RWPE2 (cell line): Measurements from ENCODE around the gene FOXQ1.
"Not testable (repeated sequence)": the region's sequence is repeated elsewhere in the genome, so short reads cannot be mapped to it uniquely, and the experiment has no call there.

Source experiments
- ATAC-seq: fragments of 200-7000 bp; cut with Tn5 transposase; 3 replicates; pipeline ENCODE4 v1.9.1; 2021; ENCODE audit warnings: low read depth
- DNase-seq: peaks from one replicate; pipeline ENCODE4 v3.0.0-alpha.2; 2020; ENCODE audit warnings: low spot score
- H3K27ac ChIP-seq: fragments of 450-650 bp; 2 replicates; pipeline ENCODE4 v1.5.1; 2017; ENCODE audit warnings: mild to moderate bottlenecking; ENCODE audit not compliant: poor library complexity, severe bottlenecking
- H3K27me3 ChIP-seq: fragments of 250-450 bp; sonication (Bioruptor Pico); 2 replicates; pipeline ENCODE4 v1.5.1; 2021; ENCODE audit warnings: mild to moderate bottlenecking, moderate library complexity; ENCODE audit not compliant: insufficient read depth, poor library complexity, severe bottlenecking
- H3K36me3 ChIP-seq: fragments of 250-450 bp; sonication (Bioruptor Pico); 2 replicates; pipeline ENCODE4 v1.5.1; 2020; ENCODE audit warnings: low read depth, mild to moderate bottlenecking, moderate library complexity
- H3K4me1 ChIP-seq: fragments of 250-450 bp; sonication (Bioruptor Pico); 2 replicates; pipeline ENCODE4 v1.5.1; 2021; ENCODE audit warnings: mild to moderate bottlenecking, moderate library complexity; ENCODE audit not compliant: insufficient read depth, poor library complexity, severe bottlenecking
- H3K4me3 ChIP-seq: fragments of 250-450 bp; sonication (Bioruptor Pico); 2 replicates; pipeline ENCODE4 v1.5.1; 2021; ENCODE audit warnings: mild to moderate bottlenecking, moderate library complexity; ENCODE audit not compliant: severe bottlenecking
- H3K9me3 ChIP-seq: fragments of 250-450 bp; sonication (Bioruptor Pico); 2 replicates; pipeline ENCODE4 v1.5.1; 2021; ENCODE audit warnings: mild to moderate bottlenecking, moderate library complexity; ENCODE audit not compliant: severe bottlenecking
- TF ChIP-seq, protein P1 (sequence below): fragments of 450-650 bp; IDR thresholded peaks from one replicate; pipeline ENCODE4 v1.5.1; 2017; ENCODE audit warnings: mild to moderate bottlenecking, moderate library complexity; ENCODE audit not compliant: poor library complexity, severe bottlenecking

The FOXQ1 gene

DNA sequence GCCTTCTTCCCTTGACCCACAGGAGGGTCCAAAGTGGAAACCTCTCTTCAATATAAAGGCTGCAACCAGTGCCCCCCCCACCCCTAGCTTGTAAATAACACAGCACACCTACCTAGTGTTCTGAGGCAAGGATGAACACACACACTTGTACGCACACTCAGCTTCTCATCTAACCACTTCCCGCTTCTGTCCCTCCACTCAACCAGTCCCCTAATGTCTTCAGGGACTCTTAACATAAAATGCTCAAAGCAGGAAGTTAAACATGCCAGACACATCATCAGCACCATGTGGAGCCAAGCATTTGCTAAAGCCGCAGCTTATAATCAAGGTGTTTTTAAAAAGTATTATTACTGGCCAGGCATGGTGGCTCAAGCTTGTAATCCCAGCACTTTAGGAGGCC is 35.3 kb downstream of the FOXQ1 start:
- H3K27me3 ChIP-seq: no peaks in the 10 kb centered on the region
- no peak overlapping the region for H3K4me3 ChIP-seq
- no peaks in the 10 kb centered on the region for H3K9me3 ChIP-seq
- DNase-seq (no peak), ATAC-seq (no peak)
- H3K4me1 ChIP-seq: no peaks in the 10 kb centered on the region
- TF ChIP-seq, protein P1, sequence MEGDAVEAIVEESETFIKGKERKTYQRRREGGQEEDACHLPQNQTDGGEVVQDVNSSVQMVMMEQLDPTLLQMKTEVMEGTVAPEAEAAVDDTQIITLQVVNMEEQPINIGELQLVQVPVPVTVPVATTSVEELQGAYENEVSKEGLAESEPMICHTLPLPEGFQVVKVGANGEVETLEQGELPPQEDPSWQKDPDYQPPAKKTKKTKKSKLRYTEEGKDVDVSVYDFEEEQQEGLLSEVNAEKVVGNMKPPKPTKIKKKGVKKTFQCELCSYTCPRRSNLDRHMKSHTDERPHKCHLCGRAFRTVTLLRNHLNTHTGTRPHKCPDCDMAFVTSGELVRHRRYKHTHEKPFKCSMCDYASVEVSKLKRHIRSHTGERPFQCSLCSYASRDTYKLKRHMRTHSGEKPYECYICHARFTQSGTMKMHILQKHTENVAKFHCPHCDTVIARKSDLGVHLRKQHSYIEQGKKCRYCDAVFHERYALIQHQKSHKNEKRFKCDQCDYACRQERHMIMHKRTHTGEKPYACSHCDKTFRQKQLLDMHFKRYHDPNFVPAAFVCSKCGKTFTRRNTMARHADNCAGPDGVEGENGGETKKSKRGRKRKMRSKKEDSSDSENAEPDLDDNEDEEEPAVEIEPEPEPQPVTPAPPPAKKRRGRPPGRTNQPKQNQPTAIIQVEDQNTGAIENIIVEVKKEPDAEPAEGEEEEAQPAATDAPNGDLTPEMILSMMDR: no peak
- no peaks in the 10 kb centered on the region for H3K36me3 ChIP-seq
- H3K27ac ChIP-seq: no peak overlapping the region

DNA sequence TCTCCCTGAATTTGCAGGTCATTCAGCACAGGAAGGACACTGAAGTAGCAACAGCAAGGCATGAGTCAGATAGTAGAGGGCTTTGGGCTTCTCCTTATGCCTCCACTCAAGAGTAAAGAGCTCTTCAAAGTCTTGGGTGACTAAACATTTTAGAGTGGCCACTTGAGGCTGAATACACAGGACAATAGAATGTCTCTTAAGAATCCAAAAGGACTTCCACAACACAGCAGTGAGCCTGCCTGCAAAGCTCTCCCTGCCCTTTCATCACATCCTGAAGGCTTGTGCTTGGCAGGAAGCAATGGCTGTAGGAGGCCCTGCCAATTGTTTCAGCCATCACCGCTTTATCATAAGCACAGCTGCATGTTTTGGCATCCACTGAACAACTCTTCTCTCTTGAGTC is 36.8 kb downstream of the FOXQ1 start:
- TF ChIP-seq, protein P1: no peak
- Histone ChIP-seq H3K27ac (no peak overlapping the region), H3K27me3 (no peaks in the 10 kb centered on the region), H3K4me1 (no peaks in the 10 kb centered on the region), H3K36me3 (no peaks in the 10 kb centered on the region), H3K9me3 (no peaks in the 10 kb centered on the region), H3K4me3 (no peak overlapping the region)
- DNase-seq (no peak), ATAC-seq (no peak)

DNA sequence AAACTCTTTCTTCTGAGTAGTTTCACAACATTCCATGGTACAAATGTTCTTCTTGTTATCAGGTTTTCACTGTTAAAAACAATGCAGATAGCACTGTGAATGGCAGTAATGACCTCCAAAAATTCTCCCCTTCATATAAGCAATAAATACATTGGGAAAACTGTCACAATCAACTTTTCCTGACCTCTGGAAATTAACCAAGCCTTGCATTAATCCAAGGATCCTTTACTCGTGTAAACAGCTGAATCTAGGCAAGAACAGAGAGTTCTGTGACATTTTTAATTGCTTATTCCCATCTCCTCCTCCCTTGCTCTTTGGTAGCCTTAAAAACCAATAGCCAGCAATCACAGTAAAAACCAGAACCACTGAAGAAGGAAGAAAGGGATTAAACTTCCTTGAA is 37.8 kb downstream of the FOXQ1 start:
- ATAC-seq (no peak), DNase-seq (no peak)
- no peak overlapping the region for H3K4me3 ChIP-seq
- H3K4me1 ChIP-seq: no peaks in the 10 kb centered on the region
- no peak overlapping the region for H3K27ac ChIP-seq
- TF ChIP-seq, protein P1: no peak
- H3K36me3 ChIP-seq: no peaks in the 10 kb centered on the region
- no peaks in the 10 kb centered on the region for H3K9me3 ChIP-seq
- no peaks in the 10 kb centered on the region for H3K27me3 ChIP-seq

DNA sequence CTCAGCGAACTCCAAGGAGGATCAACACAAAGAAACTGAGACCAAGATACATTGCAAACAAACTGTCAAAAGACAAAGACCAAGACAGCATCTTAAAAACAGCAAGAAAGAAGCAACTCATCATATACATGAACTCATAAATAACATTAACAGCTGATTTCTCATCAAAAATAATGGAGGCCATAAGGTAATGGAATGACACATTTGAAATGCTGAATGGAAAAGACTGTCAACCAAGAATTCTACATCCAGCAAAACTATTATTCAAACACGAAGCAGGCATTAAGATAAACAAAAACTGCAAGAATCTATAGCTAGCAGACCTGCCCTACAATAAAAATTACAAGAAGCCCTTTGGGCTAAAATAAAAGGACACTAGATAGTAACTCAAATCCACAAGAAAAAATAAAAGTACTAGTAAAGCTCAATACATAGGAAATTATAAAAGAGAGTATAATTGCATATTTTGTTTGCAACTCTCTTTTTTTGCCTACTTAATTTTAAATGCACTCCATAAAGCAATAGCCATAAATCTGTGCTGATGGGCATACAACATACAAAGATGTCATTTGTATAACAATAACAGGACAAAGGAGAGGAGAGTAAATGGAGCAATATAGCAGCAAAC is 39.6 kb downstream of the FOXQ1 start:
- no peaks in the 10 kb centered on the region for H3K9me3 ChIP-seq
- H3K4me3 ChIP-seq: no peak overlapping the region
- H3K36me3 ChIP-seq: no peaks in the 10 kb centered on the region
- H3K4me1 ChIP-seq: no peaks in the 10 kb centered on the region
- no peaks in the 10 kb centered on the region for H3K27me3 ChIP-seq
- no peak for ATAC-seq
- no peak overlapping the region for H3K27ac ChIP-seq
- DNase-seq: no peak
- TF ChIP-seq, protein P1: no peak

DNA sequence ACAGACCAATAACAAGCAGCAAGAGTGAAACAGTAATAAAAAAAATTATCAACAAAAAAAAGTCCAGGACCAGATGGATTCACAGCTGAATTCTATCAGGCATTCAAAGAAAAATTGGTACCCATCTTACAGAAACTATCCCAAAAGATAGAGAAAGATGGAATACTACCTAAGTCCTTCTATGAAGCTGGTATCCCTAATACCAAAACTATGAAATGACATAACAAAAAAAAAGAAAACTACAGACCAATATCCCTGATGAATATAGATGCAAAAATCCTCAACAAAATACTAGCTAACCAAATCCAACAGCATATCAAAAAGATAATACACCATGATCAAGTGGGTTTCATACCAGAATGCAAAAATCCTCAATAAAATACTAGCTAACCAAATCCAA is 43.2 kb downstream of the FOXQ1 start:
- H3K9me3 ChIP-seq, ATAC-seq, H3K27me3 ChIP-seq, H3K36me3 ChIP-seq, DNase-seq, H3K27ac ChIP-seq, H3K4me3 ChIP-seq, H3K4me1 ChIP-seq: not testable (repeated sequence)

DNA sequence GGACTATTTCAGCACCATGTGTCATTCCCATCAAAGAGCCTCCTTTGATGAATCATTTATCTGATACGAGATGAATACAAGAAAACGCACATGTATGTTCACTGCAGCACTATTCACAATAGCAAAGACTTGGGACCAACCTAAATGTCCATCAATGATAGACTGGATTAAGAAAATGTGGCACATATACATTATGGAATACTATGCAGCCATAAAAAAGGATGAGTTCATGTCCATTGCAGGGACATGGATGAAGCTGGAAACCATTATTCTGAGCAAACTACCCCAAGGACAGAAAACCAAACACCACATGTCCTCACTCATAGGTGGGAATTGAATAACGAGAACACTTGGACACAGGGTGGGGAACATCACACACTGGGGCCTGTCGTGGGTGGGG is 49.8 kb downstream of the FOXQ1 start:
- H3K27ac ChIP-seq, H3K4me3 ChIP-seq, ATAC-seq, DNase-seq, H3K9me3 ChIP-seq, H3K36me3 ChIP-seq, H3K4me1 ChIP-seq, H3K27me3 ChIP-seq: not testable (repeated sequence)
